HepG2 (cell line): ENCODE data around the gene DAAM1. TPM values are rescaled to one million over a fixed set of nuclear protein-coding genes. Genes with fewer than 3 reads are reported as not detected.

Source experiments
- ATAC-seq: fragments of 200-7000 bp; cut with Tn5 transposase; 3 replicates; pipeline ENCODE4 v1.9.1; 2020; ENCODE audit warnings: mild to moderate bottlenecking, moderate library complexity
- BruUV-seq: library from RNA; stranded (reverse); fragments of 400-500 nt; replicated peaks from 2 replicates; lab custom pipeline; 2021; lab: Mats Ljungman, UMichigan
- CTCF ChIA-PET: fragments of 300-600 bp; formaldehyde crosslinking; extraction: SDS; loops from one replicate; lab custom pipeline; 2021; ENCODE audit warnings: low total read pairs, inconsistent platforms, low intra/inter-chr PET ratio; lab: Yijun Ruan, JAX
- POLR2A ChIA-PET: fragments of 350-600 bp; sonication (Branson Sonifier 250); formaldehyde crosslinking; loops from one replicate; lab custom pipeline; 2020; ENCODE audit warnings: antibody characterized with exemption, inconsistent platforms; lab: Yijun Ruan, JAX
- DNase-seq: peaks from one replicate; pipeline ENCODE4 v3.0.0-alpha.2; 2015; ENCODE audit warnings: low spot score
- FAIRE-seq: peaks from 3 replicates; lab custom pipeline; 2011; peaks lifted over from hg19 to GRCh38; lab: Jason Lieb, UNC
- H2AFZ ChIP-seq: one replicate; pipeline ENCODE4 v1.6.1; 2011; ENCODE audit warnings: low read length, inconsistent platforms
- H3K27ac ChIP-seq: fragments of 300-600 bp; 3 replicates; pipeline ENCODE4 v1.8.0; 2011; ENCODE audit warnings: mixed run types, mild to moderate bottlenecking, mixed read lengths, low read length, inconsistent platforms; ENCODE audit not compliant: insufficient read depth; ENCODE audit errors: extremely low read length
- H3K27me3 ChIP-seq, 2 experiments: fragments of 200-600 bp in 1 of 2; 2 replicates in 1 of 2; 3 replicates in 1 of 2; pipeline versions ENCODE4 v1.6.0 to v1.8.0; 2011; ENCODE audit warnings: low read length in 2 of 2, mild to moderate bottlenecking in 2 of 2, moderate library complexity in 2 of 2, inconsistent platforms in 1 of 2; ENCODE audit not compliant: insufficient read depth in 2 of 2, control insufficient read depth in 1 of 2
- H3K36me3 ChIP-seq, 2 experiments: fragments of 200-600 bp in 1 of 2; replicated peaks in 1 of 2; 2 replicates in 1 of 2; 3 replicates in 1 of 2; pipeline versions ENCODE4 v1.5.1 to v1.8.0; 2011; ENCODE audit warnings: low read length in 2 of 2, inconsistent platforms in 1 of 2; ENCODE audit not compliant: insufficient read depth in 2 of 2, control insufficient read depth in 1 of 2
- H3K4me1 ChIP-seq: 2 replicates; pipeline ENCODE4 v1.5.1; 2012; ENCODE audit warnings: low read length, inconsistent platforms; ENCODE audit not compliant: insufficient read depth
- H3K4me2 ChIP-seq: 2 replicates; pipeline ENCODE4 v1.6.0; 2011; ENCODE audit warnings: low read depth, low read length, inconsistent platforms
- H3K4me3 ChIP-seq, 3 experiments: fragments of 200-600 bp in 1 of 3; sonication (generic), shearing (Covaris generic) in 1 of 3; replicated peaks in 1 of 3; 2 replicates each; pipeline ENCODE4 v1.5.1; 2011 to 2016; ENCODE audit warnings: low read length in 3 of 3, inconsistent platforms in 2 of 3, low read depth in 2 of 3, mild to moderate bottlenecking in 2 of 3, control low read depth in 1 of 3, mixed read lengths in 1 of 3; ENCODE audit not compliant: insufficient read depth in 1 of 3
- H3K79me2 ChIP-seq: one replicate; pipeline ENCODE4 v1.6.1; 2011; ENCODE audit warnings: low read length, inconsistent platforms; ENCODE audit not compliant: insufficient read depth
- H3K9ac ChIP-seq: 2 replicates; pipeline ENCODE4 v1.6.0; 2011; ENCODE audit warnings: mild to moderate bottlenecking, low read depth, low read length, inconsistent platforms; ENCODE audit not compliant: insufficient read depth
- H3K9me3 ChIP-seq: 2 replicates; pipeline ENCODE4 v1.5.1; 2012; ENCODE audit warnings: mild to moderate bottlenecking, low read length
- H4K20me1 ChIP-seq: 2 replicates; pipeline ENCODE4 v1.6.0; 2011; ENCODE audit warnings: inconsistent platforms, mild to moderate bottlenecking, low read length, moderate library complexity; ENCODE audit not compliant: insufficient read depth
- EP300 ChIP-seq, 3 experiments: sonication (generic) in 1 of 3; formaldehyde crosslinking in 1 of 3; IDR thresholded peaks; 2 replicates each; pipeline versions ENCODE4 v1.5.1 to v1.6.1; 2011 to 2020; ENCODE audit warnings: low read depth in 2 of 3, low read length in 2 of 3, borderline replicate concordance in 1 of 3, improper control_type of control experiment in 1 of 3, mild to moderate bottlenecking in 1 of 3, missing genetic modification reagents in 1 of 3, moderate library complexity in 1 of 3
- ESRRA ChIP-seq: sonication (generic); formaldehyde crosslinking; IDR thresholded peaks from 2 replicates; pipeline ENCODE4 v1.5.1; 2020; ENCODE audit warnings: mild to moderate bottlenecking, low read depth, missing genetic modification reagents
- ETS1 ChIP-seq: sonication (generic); formaldehyde crosslinking; IDR thresholded peaks from 2 replicates; pipeline ENCODE4 v1.4.0; 2020; ENCODE audit warnings: missing genetic modification reagents
- GABPA ChIP-seq, 2 experiments: IDR thresholded peaks; 2 replicates each; pipeline ENCODE4 v1.6.1; 2011 to 2016; ENCODE audit warnings: low read depth in 2 of 2, low read length in 1 of 2, missing biosample characterization in 1 of 2, missing genetic modification characterization in 1 of 2
- KLF12 ChIP-seq: sonication (generic); formaldehyde crosslinking; IDR thresholded peaks from 2 replicates; pipeline ENCODE4 v1.4.0; 2020; ENCODE audit warnings: missing genetic modification reagents, borderline replicate concordance
- MAZ ChIP-seq, 2 experiments: sonication (generic) in 1 of 2; formaldehyde crosslinking in 1 of 2; IDR thresholded peaks; 2 replicates each; pipeline versions ENCODE4 v1.5.0 to v1.6.1; 2012 to 2020; ENCODE audit warnings: low read depth in 2 of 2, mild to moderate bottlenecking in 2 of 2, borderline replicate concordance in 1 of 2, improper control_type of control experiment in 1 of 2, low read length in 1 of 2, missing genetic modification reagents in 1 of 2, moderate library complexity in 1 of 2
- PRMT3 ChIP-seq: sonication (generic); formaldehyde crosslinking; IDR thresholded peaks from 2 replicates; pipeline ENCODE4 v1.8.1; 2022; ENCODE audit warnings: low read depth, mild to moderate bottlenecking, moderate library complexity, missing genetic modification reagents, borderline replicate concordance
- SIN3A ChIP-seq: IDR thresholded peaks from 2 replicates; pipeline ENCODE4 v1.6.1; 2011; ENCODE audit warnings: low read depth, mild to moderate bottlenecking, control low read depth, low read length, borderline replicate concordance
- TARDBP ChIP-seq: sonication (generic); formaldehyde crosslinking; IDR thresholded peaks from 2 replicates; pipeline ENCODE4 v1.8.0; 2022; ENCODE audit warnings: mild to moderate bottlenecking, missing genetic modification reagents
- ZC3H13 ChIP-seq: sonication (generic); formaldehyde crosslinking; IDR thresholded peaks from 2 replicates; pipeline ENCODE4 v1.8.1; 2023; ENCODE audit warnings: mild to moderate bottlenecking, missing genetic modification reagents, moderate library complexity
- ZNF326 ChIP-seq: sonication (generic); formaldehyde crosslinking; IDR thresholded peaks from 2 replicates; pipeline ENCODE4 v1.4.0; 2020; ENCODE audit warnings: missing genetic modification reagents, borderline replicate concordance
- ZNF354B ChIP-seq: sonication (generic); formaldehyde crosslinking; IDR thresholded peaks from 2 replicates; pipeline ENCODE4 v1.8.0; 2022; ENCODE audit warnings: mild to moderate bottlenecking, missing genetic modification reagents
- ZNF572 ChIP-seq: sonication (generic); formaldehyde crosslinking; IDR thresholded peaks from 2 replicates; pipeline ENCODE4 v1.5.1; 2020; ENCODE audit warnings: mild to moderate bottlenecking, missing genetic modification reagents
- ZNF577 ChIP-seq: sonication (generic); formaldehyde crosslinking; IDR thresholded peaks from 2 replicates; pipeline ENCODE4 v1.4.0; 2020; ENCODE audit warnings: mild to moderate bottlenecking, low read depth, missing genetic modification reagents, borderline replicate concordance
- ZNF616 ChIP-seq: sonication (generic); formaldehyde crosslinking; IDR thresholded peaks from 2 replicates; pipeline ENCODE4 v1.5.0; 2020; ENCODE audit warnings: low read depth, mild to moderate bottlenecking, missing genetic modification reagents
- ZNF7 ChIP-seq: IDR thresholded peaks from 2 replicates; pipeline ENCODE4 v1.6.1; 2016; ENCODE audit warnings: missing biosample characterization, missing genetic modification reagents
- ZNF770 ChIP-seq: sonication (generic); formaldehyde crosslinking; IDR thresholded peaks from 2 replicates; pipeline ENCODE4 v1.5.0; 2020; ENCODE audit warnings: mild to moderate bottlenecking, missing genetic modification reagents
- ZSCAN25 ChIP-seq: sonication (generic); formaldehyde crosslinking; IDR thresholded peaks from 2 replicates; pipeline ENCODE4 v1.8.0; 2022; ENCODE audit warnings: mild to moderate bottlenecking, missing genetic modification reagents
- WGBS: methylation state at CpG from one replicate; pipeline ENCODE4 v1.1.6; 2017; ENCODE audit warnings: low lambda C conversion rate; 5-methylcytosine and 5-hydroxymethylcytosine counted together
- in situ Hi-C: cut with HindIII; loops from 2 replicates; pipeline ENCODE4 v1.10.0; 2017; ENCODE audit warnings: low pct_unique_long_range_greater_than_20kb; ENCODE audit not compliant: extremely low pct_ligation_motif_present
- intact Hi-C: fragments of 100-400 bp; cut with micrococcal nuclease; formaldehyde crosslinking; loops from one replicate; pipeline ENCODE4 v1.10.0; 2022; ENCODE audit not compliant: unreplicated experiment
- polyA plus RNA-seq, 8 experiments: library from polyadenylated mRNA; depleted of rRNA in 3 of 8; stranded (reverse) in 7 of 8; unstranded in 1 of 8; fragments of >200 nt; fragmentation: Illumina TruSeq in 4 of 8; extraction: Trizol in 4 of 8; gene quantifications; 2 replicates each; pipeline versions ENCODE4 v1.2.1 to v1.2.3, GENCODE V29; 2011 to 2016; ENCODE audit warnings: low read depth in 4 of 8, missing spikeins in 1 of 8, mixed read lengths in 1 of 8; ENCODE audit not compliant: insufficient read depth in 1 of 8
- total RNA-seq, 5 experiments: library from RNA; depleted of rRNA; stranded (reverse); fragments of >200 nt; fragmentation: Illumina TruSeq; extraction: Trizol; gene quantifications; 2 replicates each; pipeline ENCODE4 v1.2.3, GENCODE V29; 2016; ENCODE audit warnings: low read depth in 1 of 5

Gene DAAM1
- total and polyA plus RNA-seq, 2 of the 13 experiments (the other 11 are each of a cell fraction or from before 2014, with no cell fraction given) = 10.9 to 24.5 TPM

DNA sequence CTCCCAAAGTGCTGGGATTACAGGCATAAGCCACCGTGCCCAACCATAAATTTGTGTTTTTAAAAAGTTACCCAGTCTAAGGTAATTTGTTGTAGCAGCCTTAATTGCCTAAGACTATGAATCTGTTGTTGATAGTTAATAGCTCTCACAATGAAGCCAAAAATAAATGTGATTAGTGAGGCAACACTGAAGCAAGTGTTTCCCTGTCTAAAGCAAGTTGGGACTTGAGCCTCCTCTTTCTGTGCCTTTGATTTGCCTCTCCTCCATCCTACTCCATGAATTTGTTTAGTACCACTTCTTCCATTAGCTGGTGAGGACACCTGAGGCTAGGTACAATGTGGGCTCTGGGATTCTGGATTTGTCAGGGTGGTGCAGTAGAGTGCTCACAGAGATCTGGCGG, 36.8 kb downstream of the DAAM1 start:
- no peaks in the 10 kb centered on the region for H3K36me3 ChIP-seq
- H2AFZ ChIP-seq = no peak overlapping the region
- no peak overlapping the region for H3K4me2 ChIP-seq
- peaks cover 52% of the 10 kb centered on the region for H3K79me2 ChIP-seq
- POLR2A ChIA-PET = no interaction called here
- CTCF ChIA-PET = no interaction called here
- peaks cover 20% of the 10 kb centered on the region for H3K4me1 ChIP-seq
- TF ChIP-seq ZNF577 (CRISPR knock-in tag) (no peak), SIN3A (no peak), TARDBP (CRISPR knock-in tag) (no peak), ZNF572 (CRISPR knock-in tag) (no peak), ZNF770 (CRISPR knock-in tag) (no peak), ZSCAN25 (CRISPR knock-in tag) (no peak), ETS1 (CRISPR knock-in tag) (no peak), KLF12 (CRISPR knock-in tag) (no peak), ZNF616 (CRISPR knock-in tag) (no peak), ZC3H13 (CRISPR knock-in tag) (no peak), EP300 (IDR thresholded peaks at IDR 0.05; ENCODE audit: low read depth in 2 of 2, low read length in 2 of 2) (no peak), EP300 (CRISPR knock-in tag; IDR thresholded peaks at IDR 0.05; ENCODE audit: borderline replicate concordance) (no peak), MAZ (IDR thresholded peaks at IDR 0.05; ENCODE audit: borderline replicate concordance, low read depth, low read length) (no peak), MAZ (CRISPR knock-in tag; IDR thresholded peaks at IDR 0.05; ENCODE audit: low read depth) (no peak), ZNF354B (no peak), ZNF7 (CRISPR knock-in tag) (no peak), ZNF326 (no peak), PRMT3 (CRISPR knock-in tag) (no peak), GABPA (IDR thresholded peaks at IDR 0.05; ENCODE audit: low read depth, low read length) (no peak), GABPA (CRISPR knock-in tag; IDR thresholded peaks at IDR 0.05; ENCODE audit: low read depth) (no peak), ESRRA (CRISPR knock-in tag) (no peak)
- TF ChIP-seq, all 625 proteins: peak for 0
- no peak for FAIRE-seq
- intact Hi-C loops (no loop called here), in situ Hi-C loops (no loop called here)
- no peak for ATAC-seq
- Histone ChIP-seq H3K4me3 (no peak overlapping the region), H3K27ac (no peak overlapping the region), H3K9me3 (no peaks in the 10 kb centered on the region), H3K9ac (no peak overlapping the region), H4K20me1 (no peaks in the 10 kb centered on the region), H3K27me3 (no peaks in the 10 kb centered on the region)
- no TSS peak for BruUV-seq
- 100% methylated on average over 2 of the region's 2 CpGs for WGBS
- DNase-seq = no peak
